Measurements from ENCODE around the gene NME7. TPM values are rescaled to one million over a fixed set of nuclear protein-coding genes. Genes with fewer than 3 reads are reported as not detected.

The NME7 gene
- total RNA-seq, 1 experiment from 2014 or later = 13.2 TPM

DNA sequence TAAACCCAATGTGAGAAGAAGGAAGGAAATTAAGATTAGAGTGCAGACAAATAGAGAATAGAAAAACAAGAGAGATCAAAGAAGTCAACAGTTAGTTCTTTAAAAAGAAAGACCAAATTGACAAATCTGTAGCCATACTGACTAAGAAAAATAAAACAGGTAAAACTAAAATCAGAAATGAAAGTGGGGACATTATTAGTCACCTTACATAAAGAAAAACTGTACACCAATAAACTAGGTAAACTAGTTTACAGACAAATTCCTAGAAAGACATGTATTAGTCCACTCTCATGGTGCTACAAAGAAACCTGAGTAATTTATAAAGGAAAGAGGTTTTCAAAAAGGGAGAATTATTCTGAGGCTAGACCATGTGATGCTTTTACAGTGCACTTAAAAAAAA is 22.7 kb upstream of the NME7 start:
- no peak overlapping the region for H4K91ac ChIP-seq (ENCODE audit: insufficient read length, low read depth, low read length)
- TF ChIP-seq, protein P1, sequence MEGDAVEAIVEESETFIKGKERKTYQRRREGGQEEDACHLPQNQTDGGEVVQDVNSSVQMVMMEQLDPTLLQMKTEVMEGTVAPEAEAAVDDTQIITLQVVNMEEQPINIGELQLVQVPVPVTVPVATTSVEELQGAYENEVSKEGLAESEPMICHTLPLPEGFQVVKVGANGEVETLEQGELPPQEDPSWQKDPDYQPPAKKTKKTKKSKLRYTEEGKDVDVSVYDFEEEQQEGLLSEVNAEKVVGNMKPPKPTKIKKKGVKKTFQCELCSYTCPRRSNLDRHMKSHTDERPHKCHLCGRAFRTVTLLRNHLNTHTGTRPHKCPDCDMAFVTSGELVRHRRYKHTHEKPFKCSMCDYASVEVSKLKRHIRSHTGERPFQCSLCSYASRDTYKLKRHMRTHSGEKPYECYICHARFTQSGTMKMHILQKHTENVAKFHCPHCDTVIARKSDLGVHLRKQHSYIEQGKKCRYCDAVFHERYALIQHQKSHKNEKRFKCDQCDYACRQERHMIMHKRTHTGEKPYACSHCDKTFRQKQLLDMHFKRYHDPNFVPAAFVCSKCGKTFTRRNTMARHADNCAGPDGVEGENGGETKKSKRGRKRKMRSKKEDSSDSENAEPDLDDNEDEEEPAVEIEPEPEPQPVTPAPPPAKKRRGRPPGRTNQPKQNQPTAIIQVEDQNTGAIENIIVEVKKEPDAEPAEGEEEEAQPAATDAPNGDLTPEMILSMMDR (conservative IDR thresholded peaks at IDR 0.05) = no peak
- H3T11ph ChIP-seq (ENCODE audit: low read length) = no peak overlapping the region
- H3K9ac ChIP-seq (ENCODE audit: extremely low read depth, insufficient read length, low read length) = no peak overlapping the region
- no peak overlapping the region for H2BK12ac ChIP-seq (ENCODE audit: insufficient read length, low read depth, low read length)
- Mint-ChIP-seq H3K27ac (no peak overlapping the region), H3K27me3 (ENCODE audit: low read depth) (no peaks in the 10 kb centered on the region), H3K4me3 (no peak overlapping the region), H3K36me3 (ENCODE audit: insufficient read depth in 1 of 3, low read depth in 3 of 3) (peaks cover 6 to 33% (median 32%) of the 10 kb centered on the region in 3 experiments; a peak in 6 of 7 replicates), H3K4me1 (peaks cover 0 to 4% of the 10 kb centered on the region in 2 experiments; a peak in 1 of 4 replicates), H3K9me3 (no peaks in the 10 kb centered on the region)
- H4K8ac ChIP-seq (replicated peaks; ENCODE audit: insufficient read length, low read depth, low read length) = no peak overlapping the region
- H3K79me1 ChIP-seq (ENCODE audit: insufficient read depth, low read depth, low read length, poor library complexity, severe bottlenecking) = no peaks in the 10 kb centered on the region
- no peaks in the 10 kb centered on the region for H3K23me2 ChIP-seq (ENCODE audit: insufficient read length, low read depth, low read length, poor library complexity, severe bottlenecking)
- no peaks in the 10 kb centered on the region for H4K20me1 ChIP-seq (ENCODE audit: control insufficient read depth, insufficient read depth, insufficient read length)
- H2AK5ac ChIP-seq (ENCODE audit: insufficient read length, low read length) = no peak overlapping the region
- no peak overlapping the region for H2BK15ac ChIP-seq (ENCODE audit: low read depth, low read length)
- no peaks in the 10 kb centered on the region for H3K79me2 ChIP-seq (ENCODE audit: insufficient read depth, low read length)
- H2BK20ac ChIP-seq (ENCODE audit: low read depth, low read length, poor library complexity, severe bottlenecking) = no peak overlapping the region
- no peak for DNase-seq
- no peak overlapping the region for H3K14ac ChIP-seq (ENCODE audit: insufficient read depth, low read length)
- H4K5ac ChIP-seq (ENCODE audit: insufficient read length, low read depth, low read length) = no peak overlapping the region
- no peak overlapping the region for H3K18ac ChIP-seq (ENCODE audit: insufficient read length, low read depth, low read length)
- H2BK120ac ChIP-seq (ENCODE audit: low read depth, low read length, poor library complexity, severe bottlenecking) = no peak overlapping the region
- no peaks in the 10 kb centered on the region for H3K9me3 ChIP-seq (ENCODE audit: control insufficient read depth, low read depth, low read length)
- no peak overlapping the region for H3K23ac ChIP-seq (ENCODE audit: insufficient read length, low read depth, low read length)
- no peak overlapping the region for H3K4me2 ChIP-seq (ENCODE audit: insufficient read depth, insufficient read length, low read length)
- no peak overlapping the region for H3K27ac ChIP-seq (ENCODE audit: insufficient read length, low read depth, low read length)
- no peak overlapping the region for H2AFZ ChIP-seq (ENCODE audit: low read length)
- no peaks in the 10 kb centered on the region for H3K4me1 ChIP-seq (ENCODE audit: insufficient read depth, low read length)
- H3K4ac ChIP-seq (ENCODE audit: low read depth, low read length) = no peak overlapping the region
- no peak overlapping the region for H3K56ac ChIP-seq (ENCODE audit: insufficient read length, low read depth, low read length)
- H2BK5ac ChIP-seq (ENCODE audit: insufficient read length, low read length) = no peak overlapping the region
- no peaks in the 10 kb centered on the region for H3K27me3 ChIP-seq (ENCODE audit: insufficient read depth, low read length)

All from H9 (cell line).